ENCODE results near the gene MACROD2. TPM values are rescaled to one million over a fixed set of nuclear protein-coding genes. Genes with fewer than 3 reads are reported as not detected.

Gene MACROD2
- total RNA-seq, 1 experiment from 2014 or later, result 1.4 TPM

- no peaks in the 10 kb centered on the region for H3K27me3 ChIP-seq (replicated peaks; ENCODE audit: insufficient read depth, low read depth, low read length, poor library complexity)
- CTCF ChIA-PET, result no interaction called here
- no TSS peak for BruUV-seq (replicated peaks)
- intact Hi-C loops (cut with micrococcal nuclease; ENCODE audit: unreplicated experiment), result no loop called here
- TF ChIP-seq EZH2 (IDR thresholded peaks at IDR 0.05; ENCODE audit: borderline replicate concordance, low read depth, low read length, poor library complexity, severe bottlenecking), result no peak
- TF ChIP-seq CTCF (conservative IDR thresholded peaks at IDR 0.05; ENCODE audit: low read depth, low read length), result no peak
- no peak overlapping the region for H3K27ac ChIP-seq (ENCODE audit: low read depth, low read length, poor library complexity, severe bottlenecking)
- peaks cover 5% of the 10 kb centered on the region for H3K9me3 ChIP-seq (ENCODE audit: low read depth, low read length, poor library complexity, severe bottlenecking)
- H3K4me1 ChIP-seq (ENCODE audit: insufficient read depth, low read length, poor library complexity, severe bottlenecking), result no peaks in the 10 kb centered on the region
- no peak for DNase-seq (ENCODE audit: low spot score)
- H3K36me3 ChIP-seq (ENCODE audit: insufficient read depth, low read length, poor library complexity, severe bottlenecking), result no peaks in the 10 kb centered on the region
- no peak overlapping the region for H3K4me3 ChIP-seq (ENCODE audit: low read depth, low read length, poor library complexity, severe bottlenecking)
- POLR2A ChIA-PET (ENCODE audit: low non-redundant PET), result no interaction called here
Observed at GRCh38 chr20:15200147-15200565, 1204.8 kb downstream of the MACROD2 start.

GRCh38 chr20:15201602-15202001, 1206.3 kb downstream of the MACROD2 start:
- intact Hi-C loops (cut with micrococcal nuclease; ENCODE audit: unreplicated experiment), result no loop called here
- H3K4me1 ChIP-seq (ENCODE audit: insufficient read depth, low read length, poor library complexity, severe bottlenecking), result no peaks in the 10 kb centered on the region
- POLR2A ChIA-PET (ENCODE audit: low non-redundant PET), result no interaction called here
- TF ChIP-seq CTCF (conservative IDR thresholded peaks at IDR 0.05; ENCODE audit: low read depth, low read length) (no peak), EZH2 (IDR thresholded peaks at IDR 0.05; ENCODE audit: borderline replicate concordance, low read depth, low read length, poor library complexity, severe bottlenecking) (no peak)
- CTCF ChIA-PET, result no interaction called here
- DNase-seq (ENCODE audit: low spot score), result no peak
- no peaks in the 10 kb centered on the region for H3K27me3 ChIP-seq (replicated peaks; ENCODE audit: insufficient read depth, low read depth, low read length, poor library complexity)
- H3K36me3 ChIP-seq (ENCODE audit: insufficient read depth, low read length, poor library complexity, severe bottlenecking), result no peaks in the 10 kb centered on the region
- H3K4me3 ChIP-seq (ENCODE audit: low read depth, low read length, poor library complexity, severe bottlenecking), result no peak overlapping the region
- BruUV-seq (replicated peaks), result no TSS peak
- H3K9me3 ChIP-seq (ENCODE audit: low read depth, low read length, poor library complexity, severe bottlenecking), result peaks cover 5% of the 10 kb centered on the region
- H3K27ac ChIP-seq (ENCODE audit: low read depth, low read length, poor library complexity, severe bottlenecking), result no peak overlapping the region

- no peak overlapping the region for H3K4me3 ChIP-seq (ENCODE audit: low read depth, low read length, poor library complexity, severe bottlenecking)
- TF ChIP-seq EZH2 (IDR thresholded peaks at IDR 0.05; ENCODE audit: borderline replicate concordance, low read depth, low read length, poor library complexity, severe bottlenecking), result no peak
- TF ChIP-seq CTCF (conservative IDR thresholded peaks at IDR 0.05; ENCODE audit: low read depth, low read length), result no peak
- no peak overlapping the region for H3K27ac ChIP-seq (ENCODE audit: low read depth, low read length, poor library complexity, severe bottlenecking)
- BruUV-seq (replicated peaks), result no TSS peak
- intact Hi-C loops (cut with micrococcal nuclease; ENCODE audit: unreplicated experiment), result no loop called here
- ChIA-PET POLR2A (ENCODE audit: low non-redundant PET) (no interaction called here), CTCF (no interaction called here)
- DNase-seq (ENCODE audit: low spot score), result no peak
- H3K4me1 ChIP-seq (ENCODE audit: insufficient read depth, low read length, poor library complexity, severe bottlenecking), result no peaks in the 10 kb centered on the region
- H3K27me3 ChIP-seq (replicated peaks; ENCODE audit: insufficient read depth, low read depth, low read length, poor library complexity), result no peaks in the 10 kb centered on the region
- peaks cover 12% of the 10 kb centered on the region for H3K9me3 ChIP-seq (ENCODE audit: low read depth, low read length, poor library complexity, severe bottlenecking)
- no peaks in the 10 kb centered on the region for H3K36me3 ChIP-seq (ENCODE audit: insufficient read depth, low read length, poor library complexity, severe bottlenecking)
Observed at GRCh38 chr20:15204234-15204633, 1208.9 kb downstream of the MACROD2 start.
